Amniotic epithelial cell (primary cell): ENCODE results near the gene SYNPO2L.
"Not testable (repeated sequence)": the region's sequence is repeated elsewhere in the genome, so short reads cannot be mapped to it uniquely, and the experiment has no call there.

Experiments used
- DNase-seq: peaks from one replicate; pipeline ENCODE4 v3.0.0-alpha.2; 2010; ENCODE audit warnings: low read depth

Gene SYNPO2L, protein sequence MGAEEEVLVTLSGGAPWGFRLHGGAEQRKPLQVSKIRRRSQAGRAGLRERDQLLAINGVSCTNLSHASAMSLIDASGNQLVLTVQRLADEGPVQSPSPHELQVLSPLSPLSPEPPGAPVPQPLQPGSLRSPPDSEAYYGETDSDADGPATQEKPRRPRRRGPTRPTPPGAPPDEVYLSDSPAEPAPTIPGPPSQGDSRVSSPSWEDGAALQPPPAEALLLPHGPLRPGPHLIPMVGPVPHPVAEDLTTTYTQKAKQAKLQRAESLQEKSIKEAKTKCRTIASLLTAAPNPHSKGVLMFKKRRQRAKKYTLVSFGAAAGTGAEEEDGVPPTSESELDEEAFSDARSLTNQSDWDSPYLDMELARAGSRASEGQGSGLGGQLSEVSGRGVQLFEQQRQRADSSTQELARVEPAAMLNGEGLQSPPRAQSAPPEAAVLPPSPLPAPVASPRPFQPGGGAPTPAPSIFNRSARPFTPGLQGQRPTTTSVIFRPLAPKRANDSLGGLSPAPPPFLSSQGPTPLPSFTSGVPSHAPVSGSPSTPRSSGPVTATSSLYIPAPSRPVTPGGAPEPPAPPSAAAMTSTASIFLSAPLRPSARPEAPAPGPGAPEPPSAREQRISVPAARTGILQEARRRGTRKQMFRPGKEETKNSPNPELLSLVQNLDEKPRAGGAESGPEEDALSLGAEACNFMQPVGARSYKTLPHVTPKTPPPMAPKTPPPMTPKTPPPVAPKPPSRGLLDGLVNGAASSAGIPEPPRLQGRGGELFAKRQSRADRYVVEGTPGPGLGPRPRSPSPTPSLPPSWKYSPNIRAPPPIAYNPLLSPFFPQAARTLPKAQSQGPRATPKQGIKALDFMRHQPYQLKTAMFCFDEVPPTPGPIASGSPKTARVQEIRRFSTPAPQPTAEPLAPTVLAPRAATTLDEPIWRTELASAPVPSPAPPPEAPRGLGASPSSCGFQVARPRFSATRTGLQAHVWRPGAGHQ

DNA sequence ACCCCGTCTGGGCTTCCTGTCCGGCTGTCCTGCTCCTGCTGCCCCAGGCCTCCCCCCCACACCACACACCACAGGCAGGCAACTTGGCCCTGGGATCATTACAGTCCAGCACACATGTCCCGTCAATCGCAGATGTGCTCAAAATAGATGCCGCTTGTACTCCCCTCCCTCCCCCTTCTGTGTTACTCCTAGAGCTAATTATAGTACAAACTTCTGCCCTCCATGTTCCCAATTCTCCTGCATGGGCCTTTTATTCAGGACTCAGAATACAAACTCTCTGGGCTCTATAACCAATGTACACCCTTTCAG, at the start of gene SYNPO2L:
Gene SYNPO2L, minus strand, starts transcription at position 40 of the 309 bp plus-strand sequence. CDS start 107 bp downstream, outside the sequence.
- DNase-seq, result no peak

DNA sequence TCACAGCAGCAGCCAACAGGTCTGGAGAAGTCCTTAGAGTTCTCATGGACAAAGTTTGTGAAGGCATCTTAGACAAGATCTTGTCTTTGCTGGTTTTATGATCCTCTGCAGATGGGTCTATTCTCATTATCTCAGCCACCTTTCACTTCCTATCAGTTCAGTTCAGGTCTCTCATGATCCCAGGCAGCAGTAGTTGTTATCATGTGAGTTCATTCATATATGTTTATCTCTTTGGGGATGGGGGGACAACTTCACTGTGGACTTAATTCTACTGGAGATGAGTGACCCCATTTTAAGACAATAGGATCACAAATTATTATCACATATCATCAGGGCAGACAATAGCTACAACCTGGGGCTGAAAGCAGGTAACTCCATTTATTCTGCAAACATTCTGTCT, 48.1 kb upstream of the SYNPO2L start:
- not testable (repeated sequence) for DNase-seq

DNA sequence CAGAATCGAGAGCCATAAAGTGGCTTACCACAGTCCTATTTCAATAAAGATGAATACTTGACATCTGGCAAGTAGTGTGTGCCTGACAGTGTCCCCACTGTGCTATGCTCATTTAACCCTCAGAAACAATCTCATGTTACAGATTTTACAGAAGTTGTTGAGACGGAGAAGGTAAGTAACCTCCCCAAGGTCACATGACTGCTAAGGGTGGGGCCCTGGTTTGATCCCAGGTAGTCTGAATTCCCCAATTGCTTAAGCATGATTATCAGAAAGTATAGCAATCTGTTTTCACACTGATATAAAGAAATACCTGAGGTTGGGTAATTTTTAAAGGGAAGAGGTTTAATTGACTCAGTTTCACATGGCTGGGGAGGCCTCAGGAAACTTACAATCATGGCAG, 43.0 kb upstream of the SYNPO2L start:
- not testable (repeated sequence) for DNase-seq

DNA sequence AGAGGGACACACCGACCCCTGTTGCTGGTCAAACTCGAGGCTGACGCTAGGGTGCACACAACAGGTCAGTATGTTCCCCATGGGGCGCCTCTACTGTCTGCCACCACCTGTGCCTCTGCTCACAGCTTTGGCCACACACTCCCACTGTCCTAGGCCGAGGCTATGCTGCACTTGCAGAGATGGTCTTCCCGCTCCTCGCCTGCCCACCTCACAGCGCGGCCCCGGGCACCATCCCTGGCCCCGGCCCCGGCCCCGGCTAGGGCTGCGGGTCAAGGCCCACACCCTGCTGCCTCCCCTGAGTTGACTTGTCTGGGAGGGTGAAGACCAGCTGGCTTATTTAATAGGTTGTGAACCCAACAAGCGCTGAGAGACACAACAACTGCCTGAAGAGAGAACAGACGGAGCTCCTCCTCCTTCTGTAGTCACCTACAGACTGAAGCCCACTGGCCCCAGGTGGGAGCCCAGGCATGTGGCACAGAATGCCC, 41.9 kb upstream of the SYNPO2L start, which contains the start of gene AGAP5:
Gene AGAP5, minus strand, starts transcription at position 435 of the 485 bp plus-strand sequence. Its CDS starts 354 bp downstream, at position 81.
- DNase-seq, result not testable (repeated sequence)

DNA sequence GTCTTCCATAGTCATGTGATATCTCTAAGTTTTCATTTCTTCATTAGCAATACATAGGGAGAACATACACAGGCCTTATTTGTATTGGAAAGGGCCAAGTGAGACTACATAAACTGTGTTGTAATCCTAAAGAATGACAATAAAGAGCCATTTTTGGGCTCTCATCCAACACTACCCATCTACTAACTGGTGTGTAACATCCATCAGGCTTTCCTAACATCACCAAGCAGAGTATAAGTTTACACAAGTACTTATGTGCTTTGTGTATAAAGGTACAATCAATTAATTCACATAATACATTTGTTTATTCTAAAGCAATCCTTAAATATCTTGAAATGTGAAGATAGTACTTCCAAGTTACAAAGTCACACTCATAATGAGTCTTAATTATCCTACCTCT, 39.5 kb upstream of the SYNPO2L start:
- DNase-seq, result not testable (repeated sequence)

DNA sequence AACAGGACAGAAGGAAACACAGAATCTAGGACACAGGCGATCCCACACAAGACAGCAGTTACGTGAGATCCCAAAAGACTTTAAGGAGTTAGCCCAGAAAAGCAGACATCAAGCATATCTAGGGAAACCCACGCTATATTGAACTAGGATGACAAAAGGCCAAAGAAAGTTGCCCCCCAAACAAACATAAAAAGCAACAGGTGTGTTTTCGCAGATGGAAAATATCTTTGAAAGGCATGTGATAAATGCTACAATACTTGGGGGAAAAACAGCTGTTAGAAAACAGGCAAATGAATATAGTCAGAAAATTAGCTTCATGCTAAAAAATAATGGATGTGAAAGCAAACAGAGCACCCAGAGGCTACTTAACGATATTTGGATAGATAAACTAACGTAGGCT, 34.9 kb upstream of the SYNPO2L start:
- not testable (repeated sequence) for DNase-seq

DNA sequence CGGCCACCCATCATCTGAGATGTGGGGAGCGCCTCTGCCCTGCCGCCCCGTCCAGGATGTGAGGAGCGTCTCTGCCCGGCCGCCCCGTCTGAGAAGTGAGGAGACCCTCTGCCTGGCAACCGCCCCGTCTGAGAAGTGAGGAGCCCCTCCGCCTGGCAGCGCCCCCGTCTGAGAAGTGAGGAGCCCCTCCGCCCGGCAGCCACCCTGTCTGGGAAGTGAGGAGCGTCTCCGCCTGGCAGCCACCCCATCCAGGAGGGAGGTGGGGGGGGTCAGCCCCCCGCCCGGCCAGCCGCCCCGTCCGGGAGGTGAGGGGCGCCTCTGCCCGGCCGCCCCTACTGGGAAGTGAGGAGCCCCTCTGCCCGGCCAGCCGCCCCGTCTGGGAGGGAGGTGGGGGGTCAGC, 33.8 kb upstream of the SYNPO2L start:
- DNase-seq, result not testable (repeated sequence)

DNA sequence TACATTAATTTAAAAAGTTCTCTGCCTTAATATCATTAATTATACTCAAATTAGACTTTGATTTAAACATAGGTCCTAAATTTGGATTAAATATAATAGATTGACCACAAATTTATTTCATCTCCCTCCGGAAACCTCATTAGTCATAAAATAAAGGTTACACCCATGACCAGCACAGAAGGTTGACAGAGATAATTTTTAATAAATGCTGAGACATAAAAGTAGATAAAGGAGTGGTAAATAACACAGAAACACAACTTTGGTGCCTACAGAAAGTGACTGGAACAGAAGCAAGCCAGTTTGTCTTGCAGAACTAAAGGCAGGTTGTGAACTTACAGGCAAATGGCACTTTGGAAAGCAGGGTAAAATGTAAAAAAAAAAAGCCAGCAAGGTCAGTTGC, 31.8 kb upstream of the SYNPO2L start:
- DNase-seq, result not testable (repeated sequence)

DNA sequence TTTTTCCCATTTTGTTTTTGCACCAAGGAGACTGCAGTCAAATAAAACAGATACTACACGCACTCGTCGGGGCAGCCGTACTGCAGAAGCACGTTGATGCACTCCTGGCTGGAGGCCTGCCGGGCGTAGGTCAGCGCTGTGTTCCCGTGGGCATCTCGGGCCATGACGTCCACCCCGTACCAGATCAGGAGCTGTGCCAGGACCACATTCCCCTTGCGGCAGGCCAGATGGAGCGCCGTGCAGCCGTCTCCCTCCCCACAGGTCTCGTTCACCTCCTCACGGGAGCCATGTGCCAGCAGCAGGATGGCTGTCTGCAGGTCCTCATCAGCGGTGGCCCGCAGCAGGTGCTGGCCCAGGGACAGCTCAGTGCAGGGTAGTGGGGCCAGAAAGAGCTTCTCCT, 18.7 kb upstream of the SYNPO2L start:
- DNase-seq, result not testable (repeated sequence)

DNA sequence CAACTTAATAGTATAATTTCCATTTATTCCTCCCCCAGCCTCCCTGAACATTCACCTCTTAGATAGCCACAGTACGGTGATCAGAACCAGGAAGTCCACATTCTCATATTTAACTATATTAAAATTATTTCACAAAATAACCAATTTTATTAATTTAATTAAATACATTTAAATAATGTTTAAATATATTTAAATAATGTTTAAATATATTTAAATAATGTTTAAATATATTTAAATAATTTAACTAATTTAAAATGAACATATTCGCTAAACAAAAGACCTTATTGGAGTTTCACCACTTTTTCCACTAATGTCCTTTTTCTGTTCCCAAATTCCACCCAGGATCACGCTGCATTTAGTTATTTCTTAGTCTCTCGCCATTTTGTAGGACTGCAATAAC, 12.5 kb upstream of the SYNPO2L start:
- not testable (repeated sequence) for DNase-seq

DNA sequence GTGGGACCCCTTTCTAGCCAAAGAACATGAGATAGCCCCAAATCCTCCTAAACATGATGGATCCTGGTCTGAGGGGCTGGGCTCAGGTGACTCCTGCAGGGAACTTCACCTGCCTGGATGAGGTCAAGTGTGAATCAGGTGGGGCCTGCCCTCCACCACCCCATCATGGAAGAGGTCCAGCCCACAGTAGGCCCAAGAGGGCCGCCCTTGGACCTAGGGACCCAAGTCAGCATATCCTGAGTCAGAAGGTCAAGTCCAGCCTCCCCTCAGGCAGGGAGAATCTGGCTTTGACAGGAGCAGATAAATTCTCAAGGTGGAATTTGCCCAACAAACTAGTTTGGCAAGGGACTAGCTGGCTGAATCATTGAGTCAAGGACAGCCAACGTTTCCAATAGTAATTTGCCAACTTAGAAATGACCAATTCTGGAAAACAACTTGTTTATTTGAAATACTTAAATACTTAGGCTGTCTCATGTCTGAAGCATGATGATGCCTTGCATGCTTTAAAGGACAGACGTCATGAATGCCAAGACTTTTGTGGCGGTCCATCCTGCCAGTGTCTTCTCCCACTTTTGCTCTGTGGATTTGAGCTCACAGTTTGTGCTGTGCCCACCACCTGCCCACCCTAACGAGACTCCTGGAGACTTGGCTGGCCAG, 10.5 kb upstream of the SYNPO2L start:
- peak; percentile 70 for DNase-seq

DNA sequence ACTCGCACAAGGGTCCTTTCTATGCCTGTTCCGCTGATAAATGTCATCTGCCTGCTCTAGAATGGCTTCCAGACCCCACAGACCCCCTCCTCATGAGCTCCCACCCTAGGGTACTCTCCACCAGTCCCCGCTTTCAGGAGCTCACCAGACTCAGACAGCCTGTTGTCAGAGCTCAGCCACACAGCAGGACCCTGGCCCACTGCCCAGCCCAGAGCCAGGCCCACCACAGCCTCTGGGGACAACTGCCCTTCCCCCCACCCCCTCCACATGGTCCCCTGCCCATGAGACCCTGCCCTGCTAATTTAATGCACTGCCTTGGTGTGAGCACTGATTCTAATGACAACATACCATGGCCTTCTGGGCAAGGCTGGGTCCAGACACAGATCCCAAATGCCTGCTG, 9.8 kb upstream of the SYNPO2L start:
- DNase-seq, result not testable (repeated sequence)

DNA sequence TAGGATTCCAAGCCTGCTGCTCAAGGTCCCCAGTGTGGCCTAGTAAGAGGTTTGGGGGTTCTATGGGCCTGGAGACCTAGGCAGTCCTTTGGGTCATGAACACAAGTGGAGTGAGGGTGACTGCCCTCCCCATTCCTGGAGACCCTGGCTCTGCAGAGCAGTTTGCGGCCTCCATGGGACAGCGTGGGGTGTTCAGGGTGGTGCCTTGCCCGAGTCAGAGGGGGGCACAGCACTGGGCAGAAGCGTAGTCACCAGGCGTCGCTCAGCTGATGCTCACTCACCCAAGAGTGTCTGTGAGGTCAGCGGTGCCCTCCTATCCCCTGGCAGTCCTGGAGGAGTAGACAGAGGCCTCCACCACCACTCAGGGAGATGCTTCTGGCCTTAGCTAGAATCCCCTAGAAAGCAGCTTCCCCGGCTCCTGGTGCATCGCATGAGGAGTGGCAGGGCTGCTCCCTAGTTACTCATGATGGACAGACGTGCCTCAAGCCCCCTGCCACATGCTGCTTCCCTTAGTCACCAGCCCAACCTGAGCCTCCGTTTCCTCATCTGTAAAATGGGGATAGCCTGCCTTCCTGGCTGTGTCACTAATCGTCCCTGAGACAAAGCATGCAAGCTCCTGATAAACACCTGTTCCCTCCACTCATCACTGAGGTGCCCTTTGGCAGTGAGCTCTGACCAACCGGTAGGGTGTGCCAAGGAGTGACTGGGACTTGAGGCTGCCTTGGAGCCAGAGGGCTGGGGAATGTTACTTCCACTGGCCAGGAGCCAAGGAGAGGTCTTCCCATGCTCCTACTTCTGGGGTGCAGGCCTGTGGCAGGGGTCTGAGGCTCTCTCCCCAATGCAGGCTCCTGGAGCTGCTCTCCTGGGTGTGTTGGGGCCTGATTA, 8.6 kb upstream of the SYNPO2L start:
- not testable (repeated sequence) for DNase-seq

DNA sequence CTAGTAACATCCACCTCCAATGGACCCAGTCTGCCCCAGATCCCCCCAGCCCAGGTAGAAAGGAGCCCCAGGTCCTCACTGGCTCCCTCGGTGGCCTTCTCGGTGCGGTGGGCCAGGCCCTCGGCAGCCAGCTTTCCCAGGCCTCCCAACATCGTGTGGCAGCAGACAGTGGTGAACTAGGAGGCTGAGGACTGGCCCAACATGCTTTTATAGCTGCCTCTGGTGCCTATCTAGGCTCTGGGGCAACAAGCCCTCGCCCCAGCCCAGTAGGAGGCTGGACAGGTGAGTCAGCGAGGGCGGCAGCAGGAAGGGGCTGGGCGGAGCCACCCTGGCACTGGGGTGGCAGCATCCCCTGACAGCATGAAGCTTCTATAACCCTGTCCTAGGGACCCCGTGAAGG, 7.8 kb upstream of the SYNPO2L start:
- not testable (repeated sequence) for DNase-seq

DNA sequence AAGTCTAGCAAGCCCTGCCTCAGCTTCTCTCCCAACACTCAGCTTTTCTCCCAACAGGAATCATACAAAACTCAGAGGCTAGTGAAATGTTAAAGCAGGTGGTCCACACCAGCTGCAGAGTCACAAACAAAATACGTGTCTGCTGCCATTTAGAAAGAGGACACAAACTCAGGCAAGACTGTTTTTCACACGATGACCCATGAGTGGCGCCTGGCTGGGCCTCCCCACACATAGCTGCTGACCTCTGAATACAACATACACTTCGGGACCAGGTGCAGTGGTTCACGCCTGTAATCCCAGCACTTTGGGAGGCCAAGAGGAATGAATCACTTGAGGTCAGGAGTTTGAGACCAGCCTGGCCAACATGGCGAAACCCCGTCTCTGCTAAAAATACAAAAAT, 6.9 kb upstream of the SYNPO2L start:
- DNase-seq, result not testable (repeated sequence)

DNA sequence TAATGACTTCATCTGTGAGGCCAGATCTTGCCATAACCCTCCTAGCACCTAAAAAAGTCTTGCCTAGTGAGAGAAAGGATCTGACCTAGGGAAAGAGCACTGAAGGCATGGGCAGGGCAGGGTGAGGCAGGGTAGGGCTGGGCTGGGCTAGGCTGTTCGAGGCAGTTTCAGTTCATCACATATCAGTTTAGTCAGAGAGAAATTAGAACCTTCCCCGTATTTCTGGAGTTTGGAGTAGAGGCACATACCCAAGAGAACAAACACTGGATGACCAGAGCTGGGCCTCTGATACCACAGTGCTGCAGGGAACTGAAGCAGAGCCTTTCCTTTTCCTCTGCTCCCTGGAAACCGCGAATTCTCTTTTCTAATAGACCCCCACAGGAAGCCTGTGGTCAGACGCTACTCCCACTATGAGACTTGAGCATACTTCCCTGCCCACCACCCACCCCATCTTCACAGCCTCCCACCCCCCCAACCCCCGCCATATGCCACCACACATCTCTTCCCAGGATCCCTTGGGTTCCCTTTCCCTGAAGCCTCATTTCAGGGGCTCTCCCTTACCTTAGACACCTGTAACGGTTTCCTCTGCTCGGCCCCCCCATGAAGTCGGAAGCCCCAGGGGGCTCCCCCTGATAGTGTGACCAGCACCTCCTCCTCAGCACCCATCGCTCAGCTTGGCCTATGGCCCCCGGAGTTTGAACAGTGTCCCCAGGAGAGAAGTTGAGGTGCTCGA, 406 bp downstream of the SYNPO2L start:
- no peak for DNase-seq

DNA sequence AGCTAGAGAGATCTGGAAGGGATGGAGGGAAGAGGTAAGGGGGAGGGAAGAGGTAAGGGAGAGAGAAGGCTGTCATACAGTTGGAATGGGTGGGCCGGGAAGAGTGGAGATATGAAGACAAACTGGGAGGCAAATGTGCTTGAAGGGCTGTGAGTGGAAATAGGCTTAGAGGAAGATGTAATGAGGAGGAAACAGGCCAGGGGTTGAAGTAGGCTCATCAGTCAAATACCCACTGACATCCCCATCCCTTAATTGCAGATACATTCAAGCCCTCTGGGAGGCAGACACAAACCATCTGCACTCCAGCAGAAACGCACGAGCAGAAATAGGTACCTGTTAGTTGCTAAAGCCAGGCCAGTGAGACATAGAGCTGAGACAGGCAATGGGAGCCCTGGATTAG, 2.1 kb downstream of the SYNPO2L start:
- DNase-seq, result peak; percentile 85

DNA sequence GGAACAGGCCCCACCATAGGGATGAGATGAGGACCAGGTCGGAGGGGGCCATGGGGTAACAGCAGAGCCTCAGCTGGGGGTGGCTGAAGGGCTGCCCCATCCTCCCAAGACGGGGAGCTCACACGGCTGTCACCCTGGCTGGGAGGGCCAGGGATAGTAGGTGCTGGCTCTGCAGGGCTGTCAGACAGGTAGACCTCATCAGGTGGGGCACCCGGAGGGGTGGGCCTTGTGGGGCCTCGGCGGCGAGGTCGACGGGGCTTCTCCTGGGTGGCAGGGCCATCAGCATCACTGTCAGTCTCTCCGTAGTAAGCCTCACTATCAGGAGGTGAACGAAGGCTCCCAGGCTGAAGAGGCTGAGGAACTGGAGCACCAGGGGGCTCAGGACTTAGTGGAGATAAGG, 2.6 kb downstream of the SYNPO2L start:
- no peak for DNase-seq

DNA sequence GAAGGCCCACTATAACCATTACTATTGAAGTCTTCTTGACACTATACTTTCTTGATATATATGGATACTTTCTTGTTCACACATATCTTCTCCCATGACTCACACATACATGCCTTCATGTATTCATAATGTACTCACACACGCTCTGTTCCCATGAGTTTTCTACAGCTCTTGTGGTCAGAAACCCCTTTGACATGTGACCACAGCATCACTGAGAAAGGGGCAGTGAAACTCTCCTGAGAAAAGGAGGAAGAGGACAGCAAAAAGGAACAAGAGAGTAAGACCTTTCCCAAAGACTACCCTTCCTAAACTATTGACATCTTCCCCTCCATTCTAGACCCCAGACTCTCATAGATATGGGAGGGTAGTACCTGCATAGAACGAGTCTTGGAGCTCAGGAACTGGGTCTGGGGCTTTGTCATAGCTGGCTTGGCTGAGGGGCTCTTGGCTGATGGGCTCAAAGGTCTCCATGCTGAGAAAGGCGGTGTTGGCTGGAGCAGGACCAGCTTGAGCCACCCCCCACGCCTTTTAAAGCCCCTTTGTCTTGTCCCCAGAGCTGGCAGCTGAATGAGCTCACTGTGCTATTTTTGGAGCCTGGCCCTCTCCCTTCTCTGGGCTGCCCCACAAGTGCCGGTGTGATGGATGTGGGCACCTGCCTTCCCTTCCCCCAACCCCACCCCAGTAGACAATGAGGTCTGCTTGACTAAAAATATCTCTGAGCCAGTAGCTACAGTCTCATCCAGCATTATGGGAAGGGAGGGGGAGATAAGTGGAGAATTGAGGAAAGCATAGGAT, 5.1 kb downstream of the SYNPO2L start:
- DNase-seq, result peak; percentile 91
